Measurements from ENCODE around the gene GALNT14. TPM values are rescaled to one million over a fixed set of nuclear protein-coding genes. Genes with fewer than 3 reads are reported as not detected.
"Not testable (repeated sequence)": the region's sequence is repeated elsewhere in the genome, so short reads cannot be mapped to it uniquely, and the experiment has no call there.

The GALNT14 gene
- total RNA-seq = 0.31 and 0.33 TPM in 2 replicates

GRCh38 chr2:31138037-31138962 lies at the start of gene GALNT14:
GALNT14 (minus strand) TSS chr2:31138440; CDS start chr2:31138086, 354 bp downstream.
- intact Hi-C loops (cut with micrococcal nuclease) = no loop called here
- Mint-ChIP-seq H3K9me3 (no peaks in the 10 kb centered on the region), H3K4me3 (peak within 1 kb of the TSS; percentile 74), H3K27ac (no peak within 1 kb of the TSS), H3K4me1 (peaks cover 7% of the 10 kb centered on the region), H3K27me3 (peaks cover 65% of the 10 kb centered on the region), H3K36me3 (ENCODE audit: low read depth) (no peaks in the 10 kb centered on the region)
- DNase-seq = peak; percentile 73

GRCh38 chr2:31187166-31187565 lies 48.9 kb upstream of the GALNT14 start:
- Mint-ChIP-seq H3K9me3 (no peaks in the 10 kb centered on the region), H3K4me1 (no peaks in the 10 kb centered on the region), H3K27me3 (peaks cover 8% of the 10 kb centered on the region), H3K36me3 (ENCODE audit: low read depth) (no peaks in the 10 kb centered on the region), H3K27ac (no peak overlapping the region), H3K4me3 (no peak overlapping the region)
- DNase-seq = no peak
- intact Hi-C loops (cut with micrococcal nuclease) = no loop called here

- H3K4me3 Mint-ChIP-seq; H3K4me1 Mint-ChIP-seq; H3K27me3 Mint-ChIP-seq; DNase-seq; H3K9me3 Mint-ChIP-seq; intact Hi-C loops (cut with micrococcal nuclease); H3K36me3 Mint-ChIP-seq (ENCODE audit: low read depth); H3K27ac Mint-ChIP-seq: not testable (repeated sequence)
These were observed 45.7 kb upstream of the GALNT14 start for GRCh38 chr2:31183973-31184372.

GRCh38 chr2:31176742-31177141 lies 38.5 kb upstream of the GALNT14 start:
- no peak overlapping the region for H3K27ac Mint-ChIP-seq
- H3K4me1 Mint-ChIP-seq = no peaks in the 10 kb centered on the region
- H3K36me3 Mint-ChIP-seq (ENCODE audit: low read depth) = no peaks in the 10 kb centered on the region
- intact Hi-C loops (cut with micrococcal nuclease) = no loop called here
- H3K4me3 Mint-ChIP-seq = no peak overlapping the region
- no peaks in the 10 kb centered on the region for H3K9me3 Mint-ChIP-seq
- no peak for DNase-seq
- H3K27me3 Mint-ChIP-seq = peaks cover 2% of the 10 kb centered on the region

GRCh38 chr2:31171142-31171541 lies 32.9 kb upstream of the GALNT14 start:
- no peak overlapping the region for H3K27ac Mint-ChIP-seq
- intact Hi-C loops (cut with micrococcal nuclease) = loop anchor here (5.0 kb wide), 2 partner anchors 309 to 1004 kb away; no protein-coding TSS in a partner anchor
- DNase-seq = no peak
- H3K36me3 Mint-ChIP-seq (ENCODE audit: low read depth) = no peaks in the 10 kb centered on the region
- H3K27me3 Mint-ChIP-seq = peaks cover 2% of the 10 kb centered on the region
- no peaks in the 10 kb centered on the region for H3K4me1 Mint-ChIP-seq
- H3K4me3 Mint-ChIP-seq = no peak overlapping the region
- no peaks in the 10 kb centered on the region for H3K9me3 Mint-ChIP-seq

GRCh38 chr2:31170071-31170698 lies 31.9 kb upstream of the GALNT14 start:
- H3K27ac Mint-ChIP-seq = no peak overlapping the region
- intact Hi-C loops (cut with micrococcal nuclease) = loop anchor here (1.0 to 5.0 kb wide), 4 partner anchors 163 to 1003 kb away; no protein-coding TSS in a partner anchor
- no peaks in the 10 kb centered on the region for H3K36me3 Mint-ChIP-seq (ENCODE audit: low read depth)
- peak; percentile 85 for DNase-seq
- peaks cover 2% of the 10 kb centered on the region for H3K27me3 Mint-ChIP-seq
- peaks cover under 1% of the 10 kb centered on the region for H3K4me1 Mint-ChIP-seq
- H3K4me3 Mint-ChIP-seq = no peak overlapping the region
- H3K9me3 Mint-ChIP-seq = no peaks in the 10 kb centered on the region

- intact Hi-C loops (cut with micrococcal nuclease) = no loop called here
- Mint-ChIP-seq H3K4me1 (peaks cover 6% of the 10 kb centered on the region), H3K9me3 (no peaks in the 10 kb centered on the region), H3K27me3 (peaks cover 2% of the 10 kb centered on the region), H3K27ac (no peak overlapping the region), H3K36me3 (ENCODE audit: low read depth) (no peaks in the 10 kb centered on the region), H3K4me3 (no peak overlapping the region)
- no peak for DNase-seq
These were observed 30.1 kb upstream of the GALNT14 start for GRCh38 chr2:31168291-31168690.

GRCh38 chr2:31166925-31167324 lies 28.7 kb upstream of the GALNT14 start:
- DNase-seq = no peak
- H3K4me3 Mint-ChIP-seq = no peak overlapping the region
- peaks cover 6% of the 10 kb centered on the region for H3K4me1 Mint-ChIP-seq
- H3K9me3 Mint-ChIP-seq = no peaks in the 10 kb centered on the region
- no peak overlapping the region for H3K27ac Mint-ChIP-seq
- peaks cover 3% of the 10 kb centered on the region for H3K27me3 Mint-ChIP-seq
- H3K36me3 Mint-ChIP-seq (ENCODE audit: low read depth) = no peaks in the 10 kb centered on the region
- intact Hi-C loops (cut with micrococcal nuclease) = no loop called here

GRCh38 chr2:31163011-31163539 lies 24.8 kb upstream of the GALNT14 start:
- Mint-ChIP-seq H3K36me3 (ENCODE audit: low read depth) (no peaks in the 10 kb centered on the region), H3K9me3 (no peaks in the 10 kb centered on the region), H3K4me1 (peaks cover 6% of the 10 kb centered on the region), H3K27ac (no peak overlapping the region), H3K4me3 (no peak overlapping the region), H3K27me3 (peaks cover 3% of the 10 kb centered on the region)
- DNase-seq = no peak
- intact Hi-C loops (cut with micrococcal nuclease) = no loop called here

GRCh38 chr2:31161637-31162036 lies 23.4 kb upstream of the GALNT14 start:
- H3K27me3 Mint-ChIP-seq = peaks cover 3% of the 10 kb centered on the region
- intact Hi-C loops (cut with micrococcal nuclease) = no loop called here
- no peak for DNase-seq
- H3K27ac Mint-ChIP-seq = no peak overlapping the region
- no peak overlapping the region for H3K4me3 Mint-ChIP-seq
- H3K9me3 Mint-ChIP-seq = no peaks in the 10 kb centered on the region
- H3K36me3 Mint-ChIP-seq (ENCODE audit: low read depth) = no peaks in the 10 kb centered on the region
- peaks cover 6% of the 10 kb centered on the region for H3K4me1 Mint-ChIP-seq

- H3K36me3 Mint-ChIP-seq (ENCODE audit: low read depth) = no peaks in the 10 kb centered on the region
- H3K9me3 Mint-ChIP-seq = no peaks in the 10 kb centered on the region
- H3K27me3 Mint-ChIP-seq = peaks cover 13% of the 10 kb centered on the region
- no peak overlapping the region for H3K4me3 Mint-ChIP-seq
- H3K27ac Mint-ChIP-seq = no peak overlapping the region
- no peak for DNase-seq
- H3K4me1 Mint-ChIP-seq = no peaks in the 10 kb centered on the region
- intact Hi-C loops (cut with micrococcal nuclease) = no loop called here
These were observed 13.3 kb upstream of the GALNT14 start for GRCh38 chr2:31151501-31151900.

- no peak for DNase-seq
- Mint-ChIP-seq H3K27me3 (peaks cover 14% of the 10 kb centered on the region), H3K4me1 (no peaks in the 10 kb centered on the region), H3K27ac (no peak overlapping the region), H3K36me3 (ENCODE audit: low read depth) (no peaks in the 10 kb centered on the region), H3K4me3 (no peak overlapping the region), H3K9me3 (no peaks in the 10 kb centered on the region)
- intact Hi-C loops (cut with micrococcal nuclease) = no loop called here
These were observed 12.0 kb upstream of the GALNT14 start for GRCh38 chr2:31150120-31150670.

GRCh38 chr2:31148514-31148913 lies 10.3 kb upstream of the GALNT14 start:
- H3K27me3 Mint-ChIP-seq = peaks cover 18% of the 10 kb centered on the region
- H3K4me1 Mint-ChIP-seq = no peaks in the 10 kb centered on the region
- H3K36me3 Mint-ChIP-seq (ENCODE audit: low read depth) = no peaks in the 10 kb centered on the region
- H3K4me3 Mint-ChIP-seq = no peak overlapping the region
- intact Hi-C loops (cut with micrococcal nuclease) = no loop called here
- no peak overlapping the region for H3K27ac Mint-ChIP-seq
- DNase-seq = no peak
- H3K9me3 Mint-ChIP-seq = no peaks in the 10 kb centered on the region

GRCh38 chr2:31147645-31148044 lies 9.4 kb upstream of the GALNT14 start:
- Mint-ChIP-seq H3K4me1 (no peaks in the 10 kb centered on the region), H3K36me3 (ENCODE audit: low read depth) (no peaks in the 10 kb centered on the region), H3K27me3 (peaks cover 22% of the 10 kb centered on the region), H3K27ac (no peak overlapping the region), H3K9me3 (no peaks in the 10 kb centered on the region), H3K4me3 (no peak overlapping the region)
- intact Hi-C loops (cut with micrococcal nuclease) = no loop called here
- DNase-seq = no peak

Data from activated CD4-positive, alpha-beta T cell treated with anti-CD3 and anti-CD28 coated beads, Interleukin-2, amount 10 ng/mL, durations not matched to agents 24 days and 14 days (primary cell).